ENCODE data around the gene SCD5. TPM values are rescaled to one million over a fixed set of nuclear protein-coding genes. Genes with fewer than 3 reads are reported as not detected.

The SCD5 gene
- total RNA-seq, 1 experiment from 2014 or later = 16.3 TPM

DNA sequence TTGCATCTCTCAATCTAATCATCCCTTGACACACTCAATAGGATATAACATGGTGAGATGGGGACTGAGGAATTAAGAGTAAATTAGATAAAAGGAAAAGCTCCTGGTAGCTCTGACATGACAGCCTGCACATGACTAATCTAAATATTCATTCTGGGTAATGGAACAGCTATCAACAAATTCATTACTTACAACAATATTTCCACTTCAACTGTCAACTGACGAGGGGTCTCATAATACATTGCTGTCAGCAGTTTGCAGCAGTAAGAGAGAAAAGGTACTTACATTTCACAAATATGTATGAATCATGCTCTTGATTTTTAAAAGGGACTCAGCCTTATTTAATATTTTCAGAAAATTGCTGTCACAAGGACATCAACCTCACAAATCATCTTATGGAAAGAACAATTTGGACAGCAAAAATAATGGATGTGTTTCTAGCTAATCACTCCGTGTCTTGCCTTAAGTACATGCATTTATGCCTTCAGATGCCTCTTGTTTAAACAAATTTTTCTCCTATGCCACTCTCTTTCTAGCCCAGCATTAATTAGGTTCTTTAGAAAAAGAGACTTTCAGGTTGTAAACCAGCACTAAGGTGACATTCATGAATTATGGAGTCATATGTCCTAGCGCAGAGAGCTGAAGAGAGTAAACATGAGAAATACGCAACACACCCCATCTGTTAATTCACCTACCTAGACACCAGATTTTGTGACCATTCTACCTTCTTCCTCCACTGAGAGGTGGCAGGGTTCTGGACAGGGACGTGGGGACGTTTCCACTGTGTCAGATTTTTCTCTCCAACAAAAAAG, 137.2 kb downstream of the SCD5 start:
- CTCF ChIA-PET = no interaction called here
- H3K27me3 Mint-ChIP-seq (ENCODE audit: unreplicated experiment) = no peaks in the 10 kb centered on the region
- no peaks in the 10 kb centered on the region for H3K9me3 Mint-ChIP-seq (ENCODE audit: low read depth, unreplicated experiment)
- no peak overlapping the region for H3K27ac Mint-ChIP-seq (ENCODE audit: unreplicated experiment)
- no peak overlapping the region for H3K4me3 Mint-ChIP-seq (ENCODE audit: low read depth, unreplicated experiment)
- DNase-seq = no peak
- no peak for TF ChIP-seq CTCF (IDR thresholded peaks at IDR 0.05; ENCODE audit: unreplicated experiment)
- no peaks in the 10 kb centered on the region for H3K36me3 Mint-ChIP-seq (ENCODE audit: insufficient read depth, unreplicated experiment)
- intact Hi-C loops (cut with micrococcal nuclease; ENCODE audit: unreplicated experiment) = no loop called here
- no TSS peak for BruUV-seq (replicated peaks)
- H3K4me1 Mint-ChIP-seq (ENCODE audit: low read depth, unreplicated experiment) = no peaks in the 10 kb centered on the region

DNA sequence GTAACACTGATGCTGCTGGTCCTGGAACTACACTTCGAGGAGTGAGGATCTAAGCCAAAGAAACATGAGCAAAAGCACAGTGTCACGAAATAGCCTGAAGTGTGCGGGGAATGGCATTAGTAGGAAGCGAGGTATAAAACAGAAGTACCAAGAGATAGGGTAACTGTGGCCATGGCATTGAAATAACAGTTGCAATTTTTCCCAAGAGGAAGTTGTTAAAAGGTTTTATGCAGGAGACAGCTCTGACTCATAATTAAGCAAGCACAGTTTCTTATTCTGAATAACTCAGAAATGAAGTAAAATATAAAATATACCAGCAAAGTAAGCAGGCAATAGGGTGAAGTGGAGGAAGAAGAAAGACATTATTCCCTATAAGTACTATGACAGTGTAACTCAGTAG, 146.5 kb downstream of the SCD5 start:
- DNase-seq = no peak
- Mint-ChIP-seq H3K36me3 (ENCODE audit: insufficient read depth, unreplicated experiment) (no peaks in the 10 kb centered on the region), H3K9me3 (ENCODE audit: low read depth, unreplicated experiment) (no peaks in the 10 kb centered on the region), H3K27me3 (ENCODE audit: unreplicated experiment) (no peaks in the 10 kb centered on the region), H3K4me3 (ENCODE audit: low read depth, unreplicated experiment) (no peak overlapping the region), H3K4me1 (ENCODE audit: low read depth, unreplicated experiment) (peaks cover 10% of the 10 kb centered on the region), H3K27ac (ENCODE audit: unreplicated experiment) (no peak overlapping the region)
- TF ChIP-seq CTCF (IDR thresholded peaks at IDR 0.05; ENCODE audit: unreplicated experiment) = no peak
- CTCF ChIA-PET = no interaction called here
- no TSS peak for BruUV-seq (replicated peaks)
- intact Hi-C loops (cut with micrococcal nuclease; ENCODE audit: unreplicated experiment) = no loop called here

DNA sequence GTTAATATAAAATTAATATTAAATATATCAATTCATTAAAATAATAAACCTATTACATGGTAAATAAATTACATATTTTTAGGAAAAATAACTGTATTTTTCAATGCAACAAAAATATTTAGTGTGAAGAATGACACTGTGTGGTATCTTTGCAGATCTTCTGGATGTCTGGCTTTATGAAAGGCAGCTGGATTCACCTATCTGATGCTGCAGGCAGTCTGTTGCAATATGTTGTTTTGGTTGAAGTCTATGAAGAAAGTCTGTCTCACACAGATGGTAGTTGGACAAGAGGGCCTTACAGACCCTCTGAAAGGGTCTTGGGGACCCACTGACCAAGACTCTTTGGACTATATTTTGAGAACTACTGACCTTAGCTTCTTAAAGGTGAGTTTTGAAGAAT, 147.7 kb downstream of the SCD5 start:
- intact Hi-C loops (cut with micrococcal nuclease; ENCODE audit: unreplicated experiment) = no loop called here

GRCh38 chr4:82648356-82648755, 150.2 kb downstream of the SCD5 start:
- no peak overlapping the region for H3K27ac Mint-ChIP-seq (ENCODE audit: unreplicated experiment)
- no peak for DNase-seq
- CTCF ChIA-PET = no interaction called here
- H3K27me3 Mint-ChIP-seq (ENCODE audit: unreplicated experiment) = no peaks in the 10 kb centered on the region
- BruUV-seq (replicated peaks) = no TSS peak
- no peaks in the 10 kb centered on the region for H3K36me3 Mint-ChIP-seq (ENCODE audit: insufficient read depth, unreplicated experiment)
- no peak for TF ChIP-seq CTCF (IDR thresholded peaks at IDR 0.05; ENCODE audit: unreplicated experiment)
- H3K9me3 Mint-ChIP-seq (ENCODE audit: low read depth, unreplicated experiment) = no peaks in the 10 kb centered on the region
- peaks cover 25% of the 10 kb centered on the region for H3K4me1 Mint-ChIP-seq (ENCODE audit: low read depth, unreplicated experiment)
- intact Hi-C loops (cut with micrococcal nuclease; ENCODE audit: unreplicated experiment) = no loop called here
- no peak overlapping the region for H3K4me3 Mint-ChIP-seq (ENCODE audit: low read depth, unreplicated experiment)

More for the DNA sequence above, 147.7 kb downstream of the SCD5 start:
- CTCF ChIA-PET = no interaction called here
- Mint-ChIP-seq H3K36me3 (ENCODE audit: insufficient read depth, unreplicated experiment) (no peaks in the 10 kb centered on the region), H3K4me1 (ENCODE audit: low read depth, unreplicated experiment) (peaks cover 10% of the 10 kb centered on the region), H3K4me3 (ENCODE audit: low read depth, unreplicated experiment) (no peak overlapping the region), H3K27me3 (ENCODE audit: unreplicated experiment) (no peaks in the 10 kb centered on the region), H3K9me3 (ENCODE audit: low read depth, unreplicated experiment) (no peaks in the 10 kb centered on the region), H3K27ac (ENCODE audit: unreplicated experiment) (no peak overlapping the region)
- DNase-seq = no peak
- BruUV-seq (replicated peaks) = no TSS peak
- no peak for TF ChIP-seq CTCF (IDR thresholded peaks at IDR 0.05; ENCODE audit: unreplicated experiment)
